ENCODE measurements around the gene CER1.

The CER1 gene

DNA sequence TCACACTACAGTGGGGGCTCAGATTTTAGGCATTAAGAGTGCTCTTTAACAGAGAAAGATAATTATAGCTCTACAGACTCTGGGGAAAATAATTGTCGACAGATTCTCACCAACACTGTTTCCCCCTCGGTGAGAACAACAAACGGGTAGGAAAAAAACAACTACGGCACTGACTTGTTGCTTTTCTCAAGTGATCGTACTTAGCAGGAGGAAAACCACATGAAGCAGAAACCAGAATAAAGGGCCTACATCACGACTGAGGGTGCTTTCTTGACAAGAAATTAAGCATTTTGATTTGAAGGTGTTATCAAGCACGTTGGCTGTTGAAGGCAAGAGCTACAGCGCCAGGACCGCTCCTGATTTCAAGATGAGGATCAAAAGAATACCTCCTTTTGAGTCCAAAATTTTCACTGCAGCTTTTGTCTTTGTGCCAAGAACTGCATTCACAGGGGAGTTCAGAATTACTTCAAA, 27.2 kb upstream of the CER1 start (continued):
- TF ChIP-seq OSR2 (tag by site-specific recombination; IDR thresholded peaks at IDR 0.05): no peak
- TF ChIP-seq, protein P1, sequence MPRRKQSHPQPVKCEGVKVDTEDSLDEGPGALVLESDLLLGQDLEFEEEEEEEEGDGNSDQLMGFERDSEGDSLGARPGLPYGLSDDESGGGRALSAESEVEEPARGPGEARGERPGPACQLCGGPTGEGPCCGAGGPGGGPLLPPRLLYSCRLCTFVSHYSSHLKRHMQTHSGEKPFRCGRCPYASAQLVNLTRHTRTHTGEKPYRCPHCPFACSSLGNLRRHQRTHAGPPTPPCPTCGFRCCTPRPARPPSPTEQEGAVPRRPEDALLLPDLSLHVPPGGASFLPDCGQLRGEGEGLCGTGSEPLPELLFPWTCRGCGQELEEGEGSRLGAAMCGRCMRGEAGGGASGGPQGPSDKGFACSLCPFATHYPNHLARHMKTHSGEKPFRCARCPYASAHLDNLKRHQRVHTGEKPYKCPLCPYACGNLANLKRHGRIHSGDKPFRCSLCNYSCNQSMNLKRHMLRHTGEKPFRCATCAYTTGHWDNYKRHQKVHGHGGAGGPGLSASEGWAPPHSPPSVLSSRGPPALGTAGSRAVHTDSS (tag by site-specific recombination; IDR thresholded peaks at IDR 0.05): no peak
- TF ChIP-seq ZNF776 (tag by site-specific recombination; IDR thresholded peaks at IDR 0.05; ENCODE audit: borderline replicate concordance): no peak
- TF ChIP-seq SCRT2 (tag by site-specific recombination; IDR thresholded peaks at IDR 0.05): no peak
- TF ChIP-seq YY2 (tag by site-specific recombination; IDR thresholded peaks at IDR 0.05): no peak
- TF ChIP-seq HOXC10 (CRISPR knock-in tag; IDR thresholded peaks at IDR 0.05): no peak

DNA sequence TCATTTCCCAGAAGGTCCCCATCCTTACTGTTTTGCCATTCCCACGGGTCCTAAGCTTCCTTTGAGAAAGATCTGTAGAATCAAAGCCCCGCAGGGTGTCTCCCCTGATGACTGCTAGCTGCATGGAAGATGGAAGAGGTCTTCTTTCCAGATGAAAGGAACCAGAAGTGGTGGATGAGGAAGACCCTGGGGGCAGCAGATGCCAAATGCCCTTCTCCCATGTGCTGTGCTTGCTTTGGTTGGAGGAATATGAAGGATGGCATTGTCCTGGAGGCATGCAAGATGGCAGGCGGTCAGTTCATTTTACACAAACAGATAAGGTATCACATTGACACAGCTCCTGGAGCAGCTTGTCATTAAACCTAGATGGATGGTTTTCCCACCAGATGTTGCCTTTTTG, 25.8 kb upstream of the CER1 start:
- CTCF ChIA-PET: no interaction called here
- POLR2A ChIA-PET: no interaction called here
- H3K4me1 ChIP-seq (ENCODE audit: control insufficient read depth, insufficient read depth, low read length): no peaks in the 10 kb centered on the region
- no peak overlapping the region for H3K27ac ChIP-seq (ENCODE audit: extremely low read depth, low read depth, low read length)
- H3K9me3 ChIP-seq (ENCODE audit: control insufficient read depth, insufficient read depth, low read depth, low read length): no peaks in the 10 kb centered on the region
- TF ChIP-seq ZNF223 (tag by site-specific recombination; IDR thresholded peaks at IDR 0.05) (no peak), GLIS2 (tag by site-specific recombination; IDR thresholded peaks at IDR 0.05) (no peak), ZSCAN16 (tag by site-specific recombination; IDR thresholded peaks at IDR 0.05) (no peak), ZBTB21 (tag by site-specific recombination; IDR thresholded peaks at IDR 0.05) (no peak), ZNF555 (tag by site-specific recombination; conservative IDR thresholded peaks at IDR 0.05) (no peak)
- TF ChIP-seq, protein P2, sequence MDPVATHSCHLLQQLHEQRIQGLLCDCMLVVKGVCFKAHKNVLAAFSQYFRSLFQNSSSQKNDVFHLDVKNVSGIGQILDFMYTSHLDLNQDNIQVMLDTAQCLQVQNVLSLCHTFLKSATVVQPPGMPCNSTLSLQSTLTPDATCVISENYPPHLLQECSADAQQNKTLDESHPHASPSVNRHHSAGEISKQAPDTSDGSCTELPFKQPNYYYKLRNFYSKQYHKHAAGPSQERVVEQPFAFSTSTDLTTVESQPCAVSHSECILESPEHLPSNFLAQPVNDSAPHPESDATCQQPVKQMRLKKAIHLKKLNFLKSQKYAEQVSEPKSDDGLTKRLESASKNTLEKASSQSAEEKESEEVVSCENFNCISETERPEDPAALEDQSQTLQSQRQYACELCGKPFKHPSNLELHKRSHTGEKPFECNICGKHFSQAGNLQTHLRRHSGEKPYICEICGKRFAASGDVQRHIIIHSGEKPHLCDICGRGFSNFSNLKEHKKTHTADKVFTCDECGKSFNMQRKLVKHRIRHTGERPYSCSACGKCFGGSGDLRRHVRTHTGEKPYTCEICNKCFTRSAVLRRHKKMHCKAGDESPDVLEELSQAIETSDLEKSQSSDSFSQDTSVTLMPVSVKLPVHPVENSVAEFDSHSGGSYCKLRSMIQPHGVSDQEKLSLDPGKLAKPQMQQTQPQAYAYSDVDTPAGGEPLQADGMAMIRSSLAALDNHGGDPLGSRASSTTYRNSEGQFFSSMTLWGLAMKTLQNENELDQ (tag by site-specific recombination; IDR thresholded peaks at IDR 0.05; ENCODE audit: low read depth): no peak
- TF ChIP-seq, protein P3, sequence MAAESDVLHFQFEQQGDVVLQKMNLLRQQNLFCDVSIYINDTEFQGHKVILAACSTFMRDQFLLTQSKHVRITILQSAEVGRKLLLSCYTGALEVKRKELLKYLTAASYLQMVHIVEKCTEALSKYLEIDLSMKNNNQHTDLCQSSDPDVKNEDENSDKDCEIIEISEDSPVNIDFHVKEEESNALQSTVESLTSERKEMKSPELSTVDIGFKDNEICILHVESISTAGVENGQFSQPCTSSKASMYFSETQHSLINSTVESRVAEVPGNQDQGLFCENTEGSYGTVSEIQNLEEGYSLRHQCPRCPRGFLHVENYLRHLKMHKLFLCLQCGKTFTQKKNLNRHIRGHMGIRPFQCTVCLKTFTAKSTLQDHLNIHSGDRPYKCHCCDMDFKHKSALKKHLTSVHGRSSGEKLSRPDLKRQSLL (tag by site-specific recombination; IDR thresholded peaks at IDR 0.05): no peak
- peaks cover 0 to 6% of the 10 kb centered on the region in 2 experiments; a peak in 1 of 3 replicates for H3K36me3 ChIP-seq (ENCODE audit: control insufficient read depth in 2 of 2, insufficient read depth in 1 of 2, low read length in 2 of 2)
- no peak overlapping the region for H3K4me3 ChIP-seq (ENCODE audit: low read depth, low read length)

DNA sequence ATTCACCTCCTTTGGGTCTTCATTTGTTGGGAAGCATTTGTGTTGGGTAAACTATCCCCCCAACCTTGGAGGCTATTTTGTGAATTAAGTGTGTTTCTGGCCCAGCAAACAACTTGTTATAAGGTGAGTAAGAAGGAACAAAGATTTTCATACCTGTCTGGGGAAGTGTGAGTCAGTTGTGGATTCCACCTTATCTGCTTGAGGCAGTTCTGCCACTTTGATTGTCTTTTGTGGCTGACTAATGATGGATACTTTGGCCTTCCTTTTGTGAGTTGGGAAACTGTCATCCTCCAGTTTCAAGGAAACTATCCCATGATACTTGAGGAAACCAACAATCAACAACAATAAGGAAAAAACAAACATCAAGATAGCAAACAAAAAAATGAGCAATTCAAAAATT, 24.6 kb upstream of the CER1 start:
- H3K36me3 ChIP-seq (ENCODE audit: control insufficient read depth in 2 of 2, insufficient read depth in 1 of 2, low read length in 2 of 2): peaks cover 0 to 6% of the 10 kb centered on the region in 2 experiments; a peak in 1 of 3 replicates
- CTCF ChIA-PET: no interaction called here
- no peaks in the 10 kb centered on the region for H3K4me1 ChIP-seq (ENCODE audit: control insufficient read depth, insufficient read depth, low read length)
- POLR2A ChIA-PET: no interaction called here
- H3K27ac ChIP-seq (ENCODE audit: extremely low read depth, low read depth, low read length): no peak overlapping the region
- H3K4me3 ChIP-seq (ENCODE audit: low read depth, low read length): no peak overlapping the region
- H3K9me3 ChIP-seq (ENCODE audit: control insufficient read depth, insufficient read depth, low read depth, low read length): no peaks in the 10 kb centered on the region
- TF ChIP-seq ZNF768 (tag by site-specific recombination; IDR thresholded peaks at IDR 0.05) (no peak), KLF1 (tag by site-specific recombination; IDR thresholded peaks at IDR 0.05) (no peak), ZBTB20 (tag by site-specific recombination; IDR thresholded peaks at IDR 0.05) (no peak), ZNF23 (tag by site-specific recombination; IDR thresholded peaks at IDR 0.05; ENCODE audit: borderline replicate concordance) (no peak), ZNF140 (tag by site-specific recombination; IDR thresholded peaks at IDR 0.05) (no peak), ZNF776 (tag by site-specific recombination; IDR thresholded peaks at IDR 0.05; ENCODE audit: borderline replicate concordance) (no peak), ZNF223 (tag by site-specific recombination; IDR thresholded peaks at IDR 0.05) (no peak)
- TF ChIP-seq, protein P4, sequence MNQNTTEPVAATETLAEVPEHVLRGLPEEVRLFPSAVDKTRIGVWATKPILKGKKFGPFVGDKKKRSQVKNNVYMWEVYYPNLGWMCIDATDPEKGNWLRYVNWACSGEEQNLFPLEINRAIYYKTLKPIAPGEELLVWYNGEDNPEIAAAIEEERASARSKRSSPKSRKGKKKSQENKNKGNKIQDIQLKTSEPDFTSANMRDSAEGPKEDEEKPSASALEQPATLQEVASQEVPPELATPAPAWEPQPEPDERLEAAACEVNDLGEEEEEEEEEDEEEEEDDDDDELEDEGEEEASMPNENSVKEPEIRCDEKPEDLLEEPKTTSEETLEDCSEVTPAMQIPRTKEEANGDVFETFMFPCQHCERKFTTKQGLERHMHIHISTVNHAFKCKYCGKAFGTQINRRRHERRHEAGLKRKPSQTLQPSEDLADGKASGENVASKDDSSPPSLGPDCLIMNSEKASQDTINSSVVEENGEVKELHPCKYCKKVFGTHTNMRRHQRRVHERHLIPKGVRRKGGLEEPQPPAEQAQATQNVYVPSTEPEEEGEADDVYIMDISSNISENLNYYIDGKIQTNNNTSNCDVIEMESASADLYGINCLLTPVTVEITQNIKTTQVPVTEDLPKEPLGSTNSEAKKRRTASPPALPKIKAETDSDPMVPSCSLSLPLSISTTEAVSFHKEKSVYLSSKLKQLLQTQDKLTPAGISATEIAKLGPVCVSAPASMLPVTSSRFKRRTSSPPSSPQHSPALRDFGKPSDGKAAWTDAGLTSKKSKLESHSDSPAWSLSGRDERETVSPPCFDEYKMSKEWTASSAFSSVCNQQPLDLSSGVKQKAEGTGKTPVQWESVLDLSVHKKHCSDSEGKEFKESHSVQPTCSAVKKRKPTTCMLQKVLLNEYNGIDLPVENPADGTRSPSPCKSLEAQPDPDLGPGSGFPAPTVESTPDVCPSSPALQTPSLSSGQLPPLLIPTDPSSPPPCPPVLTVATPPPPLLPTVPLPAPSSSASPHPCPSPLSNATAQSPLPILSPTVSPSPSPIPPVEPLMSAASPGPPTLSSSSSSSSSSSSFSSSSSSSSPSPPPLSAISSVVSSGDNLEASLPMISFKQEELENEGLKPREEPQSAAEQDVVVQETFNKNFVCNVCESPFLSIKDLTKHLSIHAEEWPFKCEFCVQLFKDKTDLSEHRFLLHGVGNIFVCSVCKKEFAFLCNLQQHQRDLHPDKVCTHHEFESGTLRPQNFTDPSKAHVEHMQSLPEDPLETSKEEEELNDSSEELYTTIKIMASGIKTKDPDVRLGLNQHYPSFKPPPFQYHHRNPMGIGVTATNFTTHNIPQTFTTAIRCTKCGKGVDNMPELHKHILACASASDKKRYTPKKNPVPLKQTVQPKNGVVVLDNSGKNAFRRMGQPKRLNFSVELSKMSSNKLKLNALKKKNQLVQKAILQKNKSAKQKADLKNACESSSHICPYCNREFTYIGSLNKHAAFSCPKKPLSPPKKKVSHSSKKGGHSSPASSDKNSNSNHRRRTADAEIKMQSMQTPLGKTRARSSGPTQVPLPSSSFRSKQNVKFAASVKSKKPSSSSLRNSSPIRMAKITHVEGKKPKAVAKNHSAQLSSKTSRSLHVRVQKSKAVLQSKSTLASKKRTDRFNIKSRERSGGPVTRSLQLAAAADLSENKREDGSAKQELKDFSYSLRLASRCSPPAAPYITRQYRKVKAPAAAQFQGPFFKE (tag by site-specific recombination; IDR thresholded peaks at IDR 0.05; ENCODE audit: borderline replicate concordance): no peak
- TF ChIP-seq, protein P3 (tag by site-specific recombination; IDR thresholded peaks at IDR 0.05): no peak
